Measurements from ENCODE around the gene CDKN3. TPM values are rescaled to one million over a fixed set of nuclear protein-coding genes. Genes with fewer than 3 reads are reported as not detected.

CDKN3 gene
- total RNA-seq: 100 to 1,000 TPM in 1 of 2 experiments, 10 to 100 TPM in 1; 86.7 to 133 TPM

DNA sequence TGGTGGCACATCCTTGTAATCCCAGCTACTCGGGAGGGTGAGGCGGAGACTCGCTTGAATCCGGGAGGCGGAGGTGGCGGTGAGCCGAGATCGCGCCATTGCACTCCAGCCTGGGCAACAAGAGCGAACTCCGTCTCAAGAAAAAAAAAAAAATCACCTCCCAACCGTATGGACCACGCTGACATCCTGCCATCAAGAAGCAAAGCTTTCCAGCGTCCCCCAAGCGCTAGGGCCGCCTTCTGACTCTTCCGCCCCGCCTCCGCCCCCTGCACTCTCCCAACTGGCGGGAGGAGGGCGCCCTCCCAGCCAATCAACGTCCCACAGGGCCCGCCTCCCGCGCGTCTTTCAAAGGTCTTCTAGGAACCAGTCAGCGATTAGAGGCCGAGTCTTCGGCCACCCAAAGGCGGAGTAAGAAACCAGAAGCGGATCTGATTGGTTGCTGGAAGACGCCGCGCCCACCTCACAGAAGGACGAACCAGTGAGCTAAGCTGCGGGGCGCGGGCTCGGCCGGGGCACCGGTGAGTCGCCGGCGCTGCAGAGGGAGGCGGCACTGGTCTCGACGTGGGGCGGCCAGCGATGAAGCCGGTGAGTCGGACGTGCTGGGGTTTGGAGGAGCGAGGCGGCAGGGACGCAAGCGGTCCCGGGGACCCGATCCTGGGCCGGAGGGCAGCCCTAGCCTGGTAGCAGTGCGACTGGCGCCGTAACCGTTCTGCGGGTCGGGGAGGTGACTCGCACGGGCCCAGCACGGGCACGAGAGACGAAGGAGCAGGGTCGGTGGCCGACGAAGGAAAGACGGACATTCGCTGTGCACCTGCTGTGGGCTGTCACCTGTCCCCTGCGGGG lies at the start of gene CDKN3:
Gene CDKN3, plus strand, starts transcription at position 515 of the 843 bp plus-strand sequence. Its CDS starts 62 bp downstream, at position 577.
- Mint-ChIP-seq H3K27me3 (no peaks in the 10 kb centered on the region), H3K4me3 (peak within 1 kb of the TSS; percentile 82), H3K27ac (peak within 1 kb of the TSS; percentile 76), H3K4me1 (peaks cover 24% of the 10 kb centered on the region), H3K9me3 (ENCODE audit: low read depth) (no peaks in the 10 kb centered on the region), H3K36me3 (ENCODE audit: low read depth) (peaks cover 4% of the 10 kb centered on the region)
- peak; percentile 97 for ATAC-seq
- peak; percentile 98 for DNase-seq
- intact Hi-C loops (cut with DNase I, micrococcal nuclease): loop anchor here (1.0 to 5.0 kb wide), 9 partner anchors 39 to 1844 kb away; partner anchors contain the start of genes CNIH1 (in 2 of the 2), CGRRF1 (in 1 of the 2), GMFB (in 1 of the 2) and GPR137C (in 1 of the 2)
- ChIA-PET POLR2A (interaction anchor here (0.6 to 1.4 kb wide), 8 partner anchors 16 to 113 kb away, joined by 3 to 5 read pairs (median 3); partner anchors contain the start of gene CGRRF1), CTCF (interaction anchor here (0.6 to 1.7 kb wide), 12 partner anchors 13 to 485 kb away, joined by 3 to 8 read pairs (median 3); no protein-coding TSS in a partner anchor)

GRCh38 chr14:54347044-54347443 lies 49.8 kb upstream of the CDKN3 start:
- DNase-seq (no peak), ATAC-seq (no peak)
- ChIA-PET CTCF (interaction anchor here (0.7 to 3.0 kb wide), 15 partner anchors 9 to 1051 kb away, joined by 3 to 16 read pairs (median 6); no protein-coding TSS in a partner anchor), POLR2A (no interaction called here)
- H3K27me3 Mint-ChIP-seq: peaks cover 12% of the 10 kb centered on the region
- H3K27ac Mint-ChIP-seq: no peak overlapping the region
- H3K36me3 Mint-ChIP-seq (ENCODE audit: low read depth): no peaks in the 10 kb centered on the region
- no peaks in the 10 kb centered on the region for H3K4me1 Mint-ChIP-seq
- H3K4me3 Mint-ChIP-seq: no peak overlapping the region
- H3K9me3 Mint-ChIP-seq (ENCODE audit: low read depth): no peaks in the 10 kb centered on the region
- intact Hi-C loops (cut with DNase I, micrococcal nuclease): loop anchor here (5.0 to 10.0 kb wide), 7 partner anchors 170 to 1525 kb away; no protein-coding TSS in a partner anchor

DNA sequence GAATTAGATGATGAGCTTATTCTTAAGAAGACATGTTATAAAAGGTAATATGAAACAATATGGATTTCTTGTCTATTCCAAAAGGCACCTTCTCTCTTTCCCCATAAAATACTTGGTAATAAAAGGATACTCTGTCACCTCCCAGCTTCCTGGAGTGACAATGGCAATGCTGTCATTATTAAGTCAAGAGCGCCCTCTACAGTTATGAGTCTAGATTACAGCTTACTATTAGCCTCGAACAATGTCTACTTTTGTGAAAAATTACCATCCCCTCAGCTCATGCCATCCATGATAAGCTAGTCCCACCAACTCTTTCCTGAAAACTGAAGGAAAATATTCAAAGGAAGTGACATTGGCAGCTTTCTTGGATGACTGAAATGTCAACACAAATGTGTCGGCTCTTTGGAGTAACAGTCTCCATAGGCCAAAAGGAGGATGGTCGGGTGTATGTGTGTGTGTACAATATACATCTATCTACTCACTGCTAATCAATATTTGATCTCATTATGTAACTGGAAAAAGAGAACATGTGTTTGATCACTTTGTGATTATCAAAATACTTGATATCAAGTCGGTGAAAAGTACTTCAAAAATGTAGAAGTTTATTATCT lies 48.7 kb upstream of the CDKN3 start:
- Mint-ChIP-seq H3K36me3 (ENCODE audit: low read depth) (no peaks in the 10 kb centered on the region), H3K4me3 (no peak overlapping the region), H3K27me3 (peaks cover 13% of the 10 kb centered on the region), H3K27ac (no peak overlapping the region), H3K9me3 (ENCODE audit: low read depth) (no peaks in the 10 kb centered on the region), H3K4me1 (peaks cover 6% of the 10 kb centered on the region)
- POLR2A ChIA-PET: no interaction called here
- no peak for ATAC-seq
- intact Hi-C loops (cut with DNase I, micrococcal nuclease): loop anchor here (1.0 to 10.0 kb wide), 8 partner anchors 171 to 1526 kb away; no protein-coding TSS in a partner anchor
- no peak for DNase-seq
- CTCF ChIA-PET: interaction anchor here (0.6 to 3.3 kb wide), 45 partner anchors 8 to 1099 kb away, joined by 3 to 39 read pairs (median 4); no protein-coding TSS in a partner anchor

DNA sequence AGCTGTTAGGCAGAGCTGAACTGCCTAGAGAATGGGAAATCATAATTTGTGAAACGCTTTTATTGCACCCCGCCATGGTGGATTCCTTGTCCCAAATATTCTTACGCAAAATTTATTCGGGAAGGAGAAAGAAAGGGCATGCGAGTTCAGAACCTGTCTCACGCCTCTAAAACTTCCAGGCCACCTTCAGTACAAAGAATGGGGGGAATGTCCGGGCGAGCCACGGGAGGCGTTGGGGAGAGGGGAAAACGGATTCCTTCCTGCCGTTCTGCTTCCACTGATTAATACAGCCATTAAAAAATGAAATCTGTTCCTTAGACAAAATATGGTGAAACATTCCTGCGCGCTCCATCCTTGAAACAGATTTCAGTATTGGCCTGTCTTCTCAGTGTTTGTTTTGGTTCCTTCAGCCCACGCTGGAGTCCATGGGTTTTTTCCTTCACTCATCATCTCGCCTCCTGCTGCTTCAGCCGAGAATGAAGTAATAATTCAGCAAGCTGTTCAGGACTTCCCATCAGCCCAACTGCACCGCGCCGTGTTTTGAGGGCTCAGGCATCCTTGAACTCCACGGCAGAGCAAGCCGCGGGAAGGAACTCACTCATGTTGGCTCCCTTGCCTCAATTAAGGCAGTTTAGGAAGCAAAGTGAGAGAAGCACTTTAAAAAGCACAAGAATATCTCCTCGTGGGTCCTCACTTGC lies 47.7 kb upstream of the CDKN3 start:
- no peak for ATAC-seq

DNA sequence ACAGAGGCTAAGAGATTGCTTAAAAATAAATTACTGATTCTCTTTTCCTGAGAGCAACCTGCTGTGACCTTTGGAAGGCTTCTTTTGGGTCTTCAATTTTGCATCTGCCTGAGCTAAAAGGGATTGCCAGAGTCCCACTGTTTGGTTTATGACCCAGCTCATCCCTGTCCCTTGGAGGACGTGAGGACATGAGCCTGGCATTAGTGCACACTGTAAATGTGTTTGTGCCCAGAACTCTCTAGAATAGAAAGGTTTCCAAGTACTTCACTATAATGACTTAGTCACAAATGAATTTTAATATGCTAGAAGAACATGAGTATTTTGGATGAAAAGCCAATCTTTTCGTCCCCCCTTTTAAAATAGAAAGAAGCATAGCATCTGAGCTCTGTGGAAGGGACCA lies 47.1 kb upstream of the CDKN3 start:
- POLR2A ChIA-PET: no interaction called here
- no peaks in the 10 kb centered on the region for H3K36me3 Mint-ChIP-seq (ENCODE audit: low read depth)
- H3K4me1 Mint-ChIP-seq: peaks cover 8% of the 10 kb centered on the region
- no peak overlapping the region for H3K4me3 Mint-ChIP-seq
- DNase-seq (no peak), ATAC-seq (no peak)
- no peaks in the 10 kb centered on the region for H3K9me3 Mint-ChIP-seq (ENCODE audit: low read depth)
- CTCF ChIA-PET: interaction anchor here (0.7 to 3.3 kb wide), 6 partner anchors 9 to 1054 kb away, joined by 3 to 39 read pairs (median 4); no protein-coding TSS in a partner anchor
- intact Hi-C loops (cut with DNase I, micrococcal nuclease): loop anchor here (5.0 to 10.0 kb wide), 7 partner anchors 172 to 1527 kb away; no protein-coding TSS in a partner anchor
- H3K27me3 Mint-ChIP-seq: peaks cover 21% of the 10 kb centered on the region
- no peak overlapping the region for H3K27ac Mint-ChIP-seq

More for the DNA sequence above, 47.7 kb upstream of the CDKN3 start:
- Mint-ChIP-seq H3K27ac (no peak overlapping the region), H3K36me3 (ENCODE audit: low read depth) (no peaks in the 10 kb centered on the region), H3K27me3 (peaks cover 17% of the 10 kb centered on the region), H3K9me3 (ENCODE audit: low read depth) (no peaks in the 10 kb centered on the region), H3K4me3 (no peak overlapping the region), H3K4me1 (peaks cover 8% of the 10 kb centered on the region)
- intact Hi-C loops (cut with DNase I, micrococcal nuclease): loop anchor here (1.0 to 10.0 kb wide), 8 partner anchors 172 to 1527 kb away; no protein-coding TSS in a partner anchor
- POLR2A ChIA-PET: no interaction called here
- CTCF ChIA-PET: interaction anchor here (0.7 to 3.3 kb wide), 14 partner anchors 7 to 1054 kb away, joined by 3 to 39 read pairs (median 5); no protein-coding TSS in a partner anchor
- DNase-seq: no peak

DNA sequence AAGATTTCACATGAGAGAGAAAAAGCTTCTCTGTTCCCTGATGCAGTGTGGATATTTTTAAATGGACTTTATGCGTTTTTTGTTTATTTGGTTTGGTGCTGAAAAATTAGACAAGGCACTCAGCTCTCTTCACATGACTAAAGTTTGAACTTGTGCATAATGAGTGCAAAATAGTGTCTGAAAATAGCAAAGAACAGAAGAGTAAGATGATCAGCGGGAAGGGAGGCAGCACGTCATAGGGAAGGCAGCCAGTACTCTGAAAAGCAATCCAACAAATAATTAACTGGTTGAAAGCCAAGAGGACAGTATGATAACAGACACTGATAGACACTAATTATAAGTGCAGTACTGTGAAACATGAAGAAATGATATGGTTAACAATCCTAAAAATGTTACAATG lies 46.6 kb upstream of the CDKN3 start:
- Mint-ChIP-seq H3K27me3 (peaks cover 21% of the 10 kb centered on the region), H3K27ac (no peak overlapping the region), H3K9me3 (ENCODE audit: low read depth) (no peaks in the 10 kb centered on the region), H3K36me3 (ENCODE audit: low read depth) (no peaks in the 10 kb centered on the region), H3K4me3 (no peak overlapping the region), H3K4me1 (peaks cover 8% of the 10 kb centered on the region)
- ChIA-PET POLR2A (no interaction called here), CTCF (interaction anchor here (0.7 to 3.3 kb wide), 4 partner anchors 9 to 1055 kb away, joined by 3 to 39 read pairs (median 4); no protein-coding TSS in a partner anchor)
- ATAC-seq (no peak), DNase-seq (no peak)
- intact Hi-C loops (cut with DNase I, micrococcal nuclease): no loop called here

DNA sequence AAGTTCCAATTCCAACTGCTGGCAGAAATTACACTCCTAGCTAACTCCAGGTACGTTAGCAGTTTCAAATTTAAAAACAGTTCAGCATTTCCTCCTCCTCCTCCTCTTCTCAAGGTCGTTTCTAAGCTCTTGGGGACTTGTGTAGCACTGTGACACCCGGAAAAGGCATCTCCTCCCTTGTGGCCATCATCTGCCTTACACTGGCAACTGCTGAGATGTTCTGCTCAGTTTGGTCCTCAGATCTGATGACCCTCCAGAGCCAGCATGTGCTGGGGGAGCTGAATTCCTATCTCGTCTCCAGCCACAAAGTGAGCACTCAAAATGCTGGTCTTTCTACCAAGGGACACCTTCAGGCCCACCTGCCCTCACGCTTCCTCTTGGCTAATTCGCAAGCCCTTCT lies 43.5 kb upstream of the CDKN3 start:
- H3K27me3 Mint-ChIP-seq: peaks cover 30% of the 10 kb centered on the region
- POLR2A ChIA-PET: no interaction called here
- H3K27ac Mint-ChIP-seq: no peak overlapping the region
- H3K4me3 Mint-ChIP-seq: no peak overlapping the region
- H3K9me3 Mint-ChIP-seq (ENCODE audit: low read depth): no peaks in the 10 kb centered on the region
- peaks cover 8% of the 10 kb centered on the region for H3K4me1 Mint-ChIP-seq
- intact Hi-C loops (cut with DNase I, micrococcal nuclease): no loop called here
- H3K36me3 Mint-ChIP-seq (ENCODE audit: low read depth): no peaks in the 10 kb centered on the region
- CTCF ChIA-PET: no interaction called here
- no peak for DNase-seq
- no peak for ATAC-seq

- Mint-ChIP-seq H3K4me3 (no peak overlapping the region), H3K9me3 (ENCODE audit: low read depth) (no peaks in the 10 kb centered on the region), H3K27me3 (peaks cover 29% of the 10 kb centered on the region), H3K4me1 (peaks cover 8% of the 10 kb centered on the region), H3K36me3 (ENCODE audit: low read depth) (no peaks in the 10 kb centered on the region), H3K27ac (no peak overlapping the region)
- ChIA-PET POLR2A (no interaction called here), CTCF (interaction anchor here (0.7 kb wide), 1 partner anchor 12 kb away, joined by 3 read pairs; no protein-coding TSS in a partner anchor)
- intact Hi-C loops (cut with DNase I, micrococcal nuclease): no loop called here
- DNase-seq (no peak), ATAC-seq (no peak)
Measured at GRCh38 chr14:54353694-54354093, 43.1 kb upstream of the CDKN3 start.

DNA sequence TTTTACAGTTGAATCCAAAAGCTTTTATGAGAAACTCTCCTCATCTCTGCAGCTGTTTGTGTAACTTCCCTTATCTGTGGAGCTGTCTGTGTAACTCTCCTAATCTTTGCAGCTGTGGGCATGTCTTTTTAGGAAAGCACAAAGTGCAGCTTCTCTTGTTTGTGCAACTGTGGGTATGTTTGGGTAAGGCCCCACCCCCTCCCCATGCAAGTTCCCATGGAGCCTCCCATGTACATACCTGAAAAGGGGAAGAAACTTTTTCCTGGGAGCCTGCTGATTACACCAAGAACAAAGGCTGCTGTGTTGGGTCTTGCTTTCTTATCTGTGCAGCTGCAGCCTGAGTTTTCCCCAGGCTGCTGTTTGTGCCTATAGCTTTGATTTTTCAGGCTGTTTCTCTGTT lies 42.7 kb upstream of the CDKN3 start:
- H3K4me3 Mint-ChIP-seq: no peak overlapping the region
- POLR2A ChIA-PET: no interaction called here
- CTCF ChIA-PET: interaction anchor here (0.6 to 0.7 kb wide), 2 partner anchors 12 to 26 kb away, joined by 3 read pairs; no protein-coding TSS in a partner anchor
- no peak overlapping the region for H3K27ac Mint-ChIP-seq
- H3K27me3 Mint-ChIP-seq: peaks cover 29% of the 10 kb centered on the region
- no peaks in the 10 kb centered on the region for H3K9me3 Mint-ChIP-seq (ENCODE audit: low read depth)
- intact Hi-C loops (cut with DNase I, micrococcal nuclease): no loop called here
- DNase-seq (no peak), ATAC-seq (no peak)
- H3K4me1 Mint-ChIP-seq: peaks cover 8% of the 10 kb centered on the region
- H3K36me3 Mint-ChIP-seq (ENCODE audit: low read depth): no peaks in the 10 kb centered on the region

GRCh38 chr14:54354968-54355641 lies 41.7 kb upstream of the CDKN3 start:
- no peaks in the 10 kb centered on the region for H3K36me3 Mint-ChIP-seq (ENCODE audit: low read depth)
- DNase-seq (no peak), ATAC-seq (no peak)
- H3K27ac Mint-ChIP-seq: no peak overlapping the region
- H3K27me3 Mint-ChIP-seq: peaks cover 28% of the 10 kb centered on the region
- H3K4me3 Mint-ChIP-seq: no peak overlapping the region
- POLR2A ChIA-PET: no interaction called here
- intact Hi-C loops (cut with DNase I, micrococcal nuclease): no loop called here
- CTCF ChIA-PET: interaction anchor here (1.1 kb wide), 1 partner anchor 16 kb away, joined by 4 read pairs; no protein-coding TSS in a partner anchor
- H3K4me1 Mint-ChIP-seq: peaks cover 8% of the 10 kb centered on the region
- no peaks in the 10 kb centered on the region for H3K9me3 Mint-ChIP-seq (ENCODE audit: low read depth)

Measured in activated CD4-positive, alpha-beta T cell treated with anti-CD3 and anti-CD28 coated beads for 36 hours (primary cell).